ENCODE results near the gene SPEM2. TPM values are rescaled to one million over a fixed set of nuclear protein-coding genes. Genes with fewer than 3 reads are reported as not detected.

SPEM2 gene
- total RNA-seq, 1 donor from 2014 or later = not detected

GRCh38 chr17:7415784-7416183, 9.6 kb upstream of the SPEM2 start:
- Histone ChIP-seq H3K27me3 (no peaks in the 10 kb centered on the region), H3K27ac (no peak overlapping the region), H3K4me2 (no peak overlapping the region), H3K4me1 (peaks cover 21% of the 10 kb centered on the region), H3F3A (ENCODE audit: low read depth) (no peaks in the 10 kb centered on the region), H3K79me2 (ENCODE audit: low read depth) (no peaks in the 10 kb centered on the region), H3K9me3 (ENCODE audit: low read depth) (no peaks in the 10 kb centered on the region), H3K36me3 (peaks cover 8% of the 10 kb centered on the region), H2AFZ (replicated peaks) (no peak overlapping the region), H3K4me3 (no peak overlapping the region), H3K9ac (no peak overlapping the region), H4K20me1 (ENCODE audit: low read depth) (peaks cover 63% of the 10 kb centered on the region)
- no peak overlapping the region for H3K27ac Mint-ChIP-seq
- no peaks in the 10 kb centered on the region for H3K9me3 Mint-ChIP-seq
- H3K4me1 Mint-ChIP-seq = peaks cover 44% of the 10 kb centered on the region
- H3K4me3 Mint-ChIP-seq = no peak overlapping the region
- H3K27me3 Mint-ChIP-seq (ENCODE audit: insufficient read depth, low read depth) = peaks cover 5% of the 10 kb centered on the region
- DNase-seq (ENCODE audit: low spot score) = no peak
- H3K36me3 Mint-ChIP-seq = peaks cover 24% of the 10 kb centered on the region
- no peak for TF ChIP-seq EZH2phosphoT487 (IDR thresholded peaks at IDR 0.05)
- no peak for TF ChIP-seq CTCF (IDR thresholded peaks at IDR 0.05)
- no peak for TF ChIP-seq EZH2 (IDR thresholded peaks at IDR 0.05)

GRCh38 chr17:7416323-7416722, 9.1 kb upstream of the SPEM2 start:
- Histone ChIP-seq H2AFZ (replicated peaks) (no peak overlapping the region), H3K9ac (no peak overlapping the region), H3K79me2 (ENCODE audit: low read depth) (no peaks in the 10 kb centered on the region), H3F3A (ENCODE audit: low read depth) (no peaks in the 10 kb centered on the region), H3K27me3 (no peaks in the 10 kb centered on the region), H3K4me3 (no peak overlapping the region), H3K9me3 (ENCODE audit: low read depth) (no peaks in the 10 kb centered on the region), H4K20me1 (ENCODE audit: low read depth) (peaks cover 59% of the 10 kb centered on the region), H3K27ac (no peak overlapping the region), H3K4me2 (no peak overlapping the region), H3K4me1 (peaks cover 21% of the 10 kb centered on the region), H3K36me3 (peaks cover 8% of the 10 kb centered on the region)
- Mint-ChIP-seq H3K4me1 (peaks cover 48% of the 10 kb centered on the region), H3K9me3 (no peaks in the 10 kb centered on the region), H3K27me3 (ENCODE audit: insufficient read depth, low read depth) (peaks cover 5% of the 10 kb centered on the region), H3K27ac (peak overlapping the region; percentile 40), H3K4me3 (peak overlapping the region; percentile 33), H3K36me3 (peaks cover 24% of the 10 kb centered on the region)
- no peak for TF ChIP-seq EZH2 (IDR thresholded peaks at IDR 0.05)
- no peak for TF ChIP-seq CTCF (IDR thresholded peaks at IDR 0.05)
- TF ChIP-seq EZH2phosphoT487 (IDR thresholded peaks at IDR 0.05) = no peak
- no peak for DNase-seq (ENCODE audit: low spot score)

GRCh38 chr17:7417056-7417655, 8.3 kb upstream of the SPEM2 start:
- no peak for DNase-seq (ENCODE audit: low spot score)
- Histone ChIP-seq H3K9me3 (ENCODE audit: low read depth) (no peaks in the 10 kb centered on the region), H3K79me2 (ENCODE audit: low read depth) (no peaks in the 10 kb centered on the region), H3K27me3 (no peaks in the 10 kb centered on the region), H4K20me1 (ENCODE audit: low read depth) (peaks cover 54% of the 10 kb centered on the region), H3K36me3 (peaks cover 7% of the 10 kb centered on the region), H3K27ac (no peak overlapping the region), H2AFZ (replicated peaks) (no peak overlapping the region), H3F3A (ENCODE audit: low read depth) (no peaks in the 10 kb centered on the region), H3K4me2 (no peak overlapping the region), H3K4me1 (peaks cover 21% of the 10 kb centered on the region), H3K9ac (no peak overlapping the region), H3K4me3 (no peak overlapping the region)
- Mint-ChIP-seq H3K4me3 (no peak overlapping the region), H3K36me3 (peaks cover 22% of the 10 kb centered on the region), H3K4me1 (peaks cover 49% of the 10 kb centered on the region), H3K27ac (no peak overlapping the region), H3K9me3 (no peaks in the 10 kb centered on the region), H3K27me3 (ENCODE audit: insufficient read depth, low read depth) (peaks cover 5% of the 10 kb centered on the region)
- TF ChIP-seq EZH2 (IDR thresholded peaks at IDR 0.05) (no peak), CTCF (IDR thresholded peaks at IDR 0.05) (no peak), EZH2phosphoT487 (IDR thresholded peaks at IDR 0.05) (no peak)

Measured in neural progenitor cell (in vitro differentiated cells).